Body of pancreas (tissue), 4 donors: Measurements from ENCODE around the gene LVRN. TPM values are rescaled to one million over a fixed set of nuclear protein-coding genes. Genes with fewer than 3 reads are reported as not detected.
A peak's percentile ranks its signal among the peaks of the same experiment; 100 is the strongest.

Source experiments
- ATAC-seq: fragments of 150-250 bp; one replicate; pipeline ENCODE4 v1.9.1; 2016
- DNase-seq, 4 donors: peaks; one replicate each; pipeline ENCODE4 v3.0.0-alpha.2; 2019
- H3K27ac ChIP-seq, 4 donors: fragments of 200-600 bp; sonication (generic); 1 replicate in 3 of 4; 2 replicates in 1 of 4; pipeline versions ENCODE4 v1.5.1 to v1.6.1; 2016 to 2019; ENCODE audit warnings: mild to moderate bottlenecking in 1 of 4, mixed read lengths in 1 of 4, moderate library complexity in 1 of 4
- H3K27me3 ChIP-seq, 2 donors: fragments of 200-600 bp; sonication (generic); one replicate each; pipeline ENCODE4 v1.6.0; 2016; ENCODE audit warnings: mild to moderate bottlenecking in 1 of 2
- H3K36me3 ChIP-seq, 2 donors: fragments of 200-600 bp; sonication (generic); replicated peaks in 1 of 2; 2 replicates each; pipeline ENCODE4 v1.5.1; 2016; ENCODE audit warnings: low read depth in 2 of 2; ENCODE audit not compliant: insufficient read depth in 1 of 2
- H3K4me1 ChIP-seq: fragments of 200-600 bp; sonication (generic); one replicate; pipeline ENCODE4 v1.6.0; 2016
- H3K4me3 ChIP-seq, 2 donors: fragments of 200-600 bp; sonication (generic); 1 replicate in 1 of 2; 2 replicates in 1 of 2; pipeline ENCODE4 v1.5.1; 2016 to 2019
- H3K9me3 ChIP-seq, 3 donors: fragments of 200-600 bp; sonication (generic); 1 replicate in 2 of 3; 2 replicates in 1 of 3; pipeline ENCODE4 v1.5.1; 2016
- POLR2A ChIP-seq, 3 donors: fragments of 450-650 bp; IDR thresholded peaks; one replicate each; pipeline ENCODE4 v1.6.1; 2016; ENCODE audit warnings: antibody characterized with exemption in 3 of 3, mild to moderate bottlenecking in 2 of 3
- WGBS, 2 donors: methylation state at CpG; one replicate each; pipeline ENCODE4 v1.1.5; 2017; 5-methylcytosine and 5-hydroxymethylcytosine counted together
- intact Hi-C: fragments of 100-400 bp; cut with DNase I; formaldehyde crosslinking; loops from one replicate; pipeline ENCODE4 v1.15.1; 2023
- total RNA-seq, 2 donors: library from RNA; depleted of rRNA; stranded (reverse); fragments of >200 nt; gene quantifications; one replicate each; pipeline ENCODE4 v1.1.0, GENCODE V29; 2016
- TF ChIP-seq, protein P1 (sequence below), 7 experiments: fragments of 450-650 bp in 4 of 7; fragments of 200-600 bp in 3 of 7; sonication (generic) in 3 of 7; IDR thresholded peaks; one replicate each; pipeline ENCODE4 v1.5.1; 2016 to 2019; ENCODE audit warnings: antibody characterized with exemption in 7 of 7

Gene LVRN
- total RNA-seq, 2 donors from 2014 or later, result 0.52 to 2.0 TPM

DNA sequence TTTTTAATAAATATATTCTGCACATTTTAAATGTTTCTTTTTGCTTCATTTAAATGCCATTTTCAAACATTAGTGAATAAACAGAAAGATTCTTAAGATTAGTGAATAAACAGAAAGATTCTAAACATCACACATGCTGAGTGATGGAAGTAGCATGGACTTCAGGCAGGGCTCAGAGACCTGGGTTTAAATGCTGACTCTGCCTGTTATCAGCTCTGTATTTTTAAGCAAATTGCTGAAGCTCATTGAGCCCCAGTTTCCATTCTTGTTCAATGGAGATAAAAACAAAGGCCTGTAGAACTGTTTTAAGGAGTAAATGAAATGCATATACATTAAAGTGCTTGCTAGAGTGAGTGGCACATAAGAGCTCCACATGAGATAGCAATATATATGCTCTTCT is 8.1 kb upstream of the LVRN start:
- Histone ChIP-seq H3K4me1 (peaks cover 4% of the 10 kb centered on the region), H3K4me3 (no peak overlapping the region), H3K36me3 (no peaks in the 10 kb centered on the region), H3K27ac (no peak overlapping the region), H3K9me3 (no peaks in the 10 kb centered on the region), H3K27me3 (no peaks in the 10 kb centered on the region)
- intact Hi-C loops, result no loop called here
- ATAC-seq, result no peak
- no peak for DNase-seq
- no peak for TF ChIP-seq POLR2A (IDR thresholded peaks at IDR 0.05)
- TF ChIP-seq, protein P1, sequence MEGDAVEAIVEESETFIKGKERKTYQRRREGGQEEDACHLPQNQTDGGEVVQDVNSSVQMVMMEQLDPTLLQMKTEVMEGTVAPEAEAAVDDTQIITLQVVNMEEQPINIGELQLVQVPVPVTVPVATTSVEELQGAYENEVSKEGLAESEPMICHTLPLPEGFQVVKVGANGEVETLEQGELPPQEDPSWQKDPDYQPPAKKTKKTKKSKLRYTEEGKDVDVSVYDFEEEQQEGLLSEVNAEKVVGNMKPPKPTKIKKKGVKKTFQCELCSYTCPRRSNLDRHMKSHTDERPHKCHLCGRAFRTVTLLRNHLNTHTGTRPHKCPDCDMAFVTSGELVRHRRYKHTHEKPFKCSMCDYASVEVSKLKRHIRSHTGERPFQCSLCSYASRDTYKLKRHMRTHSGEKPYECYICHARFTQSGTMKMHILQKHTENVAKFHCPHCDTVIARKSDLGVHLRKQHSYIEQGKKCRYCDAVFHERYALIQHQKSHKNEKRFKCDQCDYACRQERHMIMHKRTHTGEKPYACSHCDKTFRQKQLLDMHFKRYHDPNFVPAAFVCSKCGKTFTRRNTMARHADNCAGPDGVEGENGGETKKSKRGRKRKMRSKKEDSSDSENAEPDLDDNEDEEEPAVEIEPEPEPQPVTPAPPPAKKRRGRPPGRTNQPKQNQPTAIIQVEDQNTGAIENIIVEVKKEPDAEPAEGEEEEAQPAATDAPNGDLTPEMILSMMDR (IDR thresholded peaks at IDR 0.05), result no peak

DNA sequence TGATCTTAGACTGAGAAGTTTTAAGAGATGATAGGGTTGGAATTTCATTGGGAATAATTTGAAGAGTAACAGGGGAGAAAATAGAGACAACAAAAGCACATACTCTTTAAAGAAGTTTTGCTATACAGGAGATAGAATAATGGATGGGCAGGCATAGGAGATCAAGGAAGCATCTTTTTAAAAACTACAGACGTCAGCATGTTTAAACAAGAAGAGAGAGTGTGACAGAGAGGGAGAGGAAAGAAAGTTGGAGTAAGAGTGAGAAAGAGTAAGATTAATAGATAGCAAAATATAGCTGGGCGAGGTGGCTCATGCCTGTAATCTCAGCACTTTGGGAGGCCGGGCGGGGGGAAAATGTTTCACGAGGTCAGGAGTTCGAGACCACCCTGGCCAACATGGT is 5.3 kb upstream of the LVRN start:
- no peaks in the 10 kb centered on the region for H3K9me3 ChIP-seq
- H3K27ac ChIP-seq, result no peak overlapping the region
- peaks cover 11% of the 10 kb centered on the region for H3K4me1 ChIP-seq
- peaks cover 0 to 5% of the 10 kb centered on the region in 2 donors for H3K27me3 ChIP-seq
- ATAC-seq, result no peak
- no peak for TF ChIP-seq POLR2A (IDR thresholded peaks at IDR 0.05)
- TF ChIP-seq, protein P1 (IDR thresholded peaks at IDR 0.05), result no peak
- intact Hi-C loops, result no loop called here
- 86% methylated on average over 6 of the region's 6 CpGs for WGBS, 2 donors
- DNase-seq, result no peak
- no peak overlapping the region for H3K4me3 ChIP-seq
- H3K36me3 ChIP-seq, result no peaks in the 10 kb centered on the region

DNA sequence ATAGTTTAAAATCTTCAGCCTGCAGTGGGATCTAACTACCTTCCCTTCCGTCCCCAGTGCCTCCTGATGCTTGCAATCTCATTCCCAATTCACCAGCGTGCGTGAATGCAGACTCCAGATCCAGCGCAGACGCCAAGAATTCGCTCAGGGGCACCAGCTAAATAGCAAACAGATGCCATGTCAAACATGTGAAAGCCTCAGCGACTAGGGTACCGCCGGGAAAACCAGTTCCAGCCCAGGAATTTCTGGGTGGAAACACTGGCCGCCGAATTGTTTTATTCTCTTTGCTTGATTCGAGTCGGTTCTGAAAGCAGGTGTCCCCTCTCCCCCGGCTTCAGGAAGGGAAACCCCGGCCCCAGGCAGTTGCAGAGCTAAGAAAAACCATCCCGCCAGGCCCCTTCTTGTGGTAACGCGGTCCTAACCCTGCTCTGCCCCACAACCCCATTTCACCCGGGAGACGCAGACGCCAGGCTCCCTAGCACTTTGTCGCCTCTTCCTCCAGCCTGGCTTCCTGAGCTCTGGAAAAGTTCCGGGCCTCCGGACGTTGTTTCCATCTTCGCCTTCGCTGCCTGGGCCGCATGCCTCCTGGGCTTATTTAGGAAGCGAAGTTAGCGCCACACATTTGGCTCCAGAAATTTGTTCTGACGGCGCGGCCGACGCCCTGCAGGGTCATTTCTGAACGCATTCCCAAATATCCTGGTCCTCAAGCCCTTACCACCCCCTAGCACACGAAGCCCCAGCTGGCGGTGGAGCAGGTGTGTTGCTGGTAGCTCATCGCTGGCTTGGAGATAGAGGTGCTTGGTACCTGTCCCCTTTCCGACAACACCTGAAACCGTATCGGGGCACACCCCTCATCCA is 665 bp upstream of the LVRN start:
- TF ChIP-seq, protein P1 (IDR thresholded peaks at IDR 0.05), result no peak
- TF ChIP-seq POLR2A (IDR thresholded peaks at IDR 0.05), result no peak
- WGBS, 2 donors, result 26 to 38% methylated on average over 20 to 42 of the region's 42 CpGs
- Histone ChIP-seq H3K4me1 (peaks cover 19% of the 10 kb centered on the region), H3K27ac (no peak overlapping the region), H3K27me3 (peaks cover 0 to 17% of the 10 kb centered on the region in 2 donors), H3K9me3 (no peaks in the 10 kb centered on the region), H3K36me3 (no peaks in the 10 kb centered on the region), H3K4me3 (no peak overlapping the region)
- intact Hi-C loops, result no loop called here
- ATAC-seq (no peak), DNase-seq (no peak)

DNA sequence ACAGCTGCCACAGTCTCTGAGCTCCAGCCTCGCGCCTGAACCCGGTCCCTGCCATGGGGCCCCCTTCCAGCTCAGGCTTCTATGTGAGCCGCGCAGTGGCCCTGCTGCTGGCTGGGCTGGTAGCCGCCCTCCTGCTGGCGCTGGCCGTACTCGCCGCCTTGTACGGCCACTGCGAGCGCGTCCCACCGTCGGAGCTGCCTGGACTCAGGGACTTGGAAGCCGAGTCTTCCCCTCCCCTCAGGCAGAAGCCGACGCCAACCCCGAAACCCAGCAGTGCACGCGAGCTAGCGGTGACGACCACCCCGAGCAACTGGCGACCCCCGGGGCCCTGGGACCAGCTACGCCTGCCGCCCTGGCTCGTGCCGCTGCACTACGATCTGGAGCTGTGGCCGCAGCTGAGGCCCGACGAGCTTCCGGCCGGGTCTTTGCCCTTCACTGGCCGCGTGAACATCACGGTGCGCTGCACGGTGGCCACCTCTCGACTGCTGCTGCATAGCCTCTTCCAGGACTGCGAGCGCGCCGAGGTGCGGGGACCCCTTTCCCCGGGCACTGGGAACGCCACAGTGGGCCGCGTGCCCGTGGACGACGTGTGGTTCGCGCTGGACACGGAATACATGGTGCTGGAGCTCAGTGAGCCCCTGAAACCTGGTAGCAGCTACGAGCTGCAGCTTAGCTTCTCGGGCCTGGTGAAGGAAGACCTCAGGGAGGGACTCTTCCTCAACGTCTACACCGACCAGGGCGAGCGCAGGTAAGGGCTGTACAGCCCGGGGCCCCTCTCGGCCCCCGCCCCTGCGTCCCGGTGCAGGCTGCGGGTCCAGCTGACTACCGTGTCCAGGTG is 509 bp downstream of the LVRN start:
- Histone ChIP-seq H3K4me1 (peaks cover 19% of the 10 kb centered on the region), H3K27ac (no peak overlapping the region), H3K9me3 (no peaks in the 10 kb centered on the region), H3K36me3 (no peaks in the 10 kb centered on the region), H3K27me3 (peaks cover 0 to 17% of the 10 kb centered on the region in 2 donors), H3K4me3 (peak overlapping the region; percentile 11 to 20)
- no peak for TF ChIP-seq POLR2A (IDR thresholded peaks at IDR 0.05)
- TF ChIP-seq, protein P1 (IDR thresholded peaks at IDR 0.05), result peak in 2 of 7 experiments; percentile 10 to 20
- WGBS, 2 donors, result 7 to 18% methylated on average over 30 to 70 of the region's 71 CpGs
- ATAC-seq (peak; percentile 74), DNase-seq (peak; percentile 20 to 38 (median 22))
- intact Hi-C loops, result no loop called here
